ENCODE data around the gene RBM7. TPM values are rescaled to one million over a fixed set of nuclear protein-coding genes. Genes with fewer than 3 reads are reported as not detected.
A peak's percentile ranks its signal among the peaks of the same experiment; 100 is the strongest.

The RBM7 gene
- total and polyA plus RNA-seq, 2 of the 13 experiments (the other 11 are each of a cell fraction or from before 2014, with no cell fraction given) = 30.5 to 32.3 TPM

DNA sequence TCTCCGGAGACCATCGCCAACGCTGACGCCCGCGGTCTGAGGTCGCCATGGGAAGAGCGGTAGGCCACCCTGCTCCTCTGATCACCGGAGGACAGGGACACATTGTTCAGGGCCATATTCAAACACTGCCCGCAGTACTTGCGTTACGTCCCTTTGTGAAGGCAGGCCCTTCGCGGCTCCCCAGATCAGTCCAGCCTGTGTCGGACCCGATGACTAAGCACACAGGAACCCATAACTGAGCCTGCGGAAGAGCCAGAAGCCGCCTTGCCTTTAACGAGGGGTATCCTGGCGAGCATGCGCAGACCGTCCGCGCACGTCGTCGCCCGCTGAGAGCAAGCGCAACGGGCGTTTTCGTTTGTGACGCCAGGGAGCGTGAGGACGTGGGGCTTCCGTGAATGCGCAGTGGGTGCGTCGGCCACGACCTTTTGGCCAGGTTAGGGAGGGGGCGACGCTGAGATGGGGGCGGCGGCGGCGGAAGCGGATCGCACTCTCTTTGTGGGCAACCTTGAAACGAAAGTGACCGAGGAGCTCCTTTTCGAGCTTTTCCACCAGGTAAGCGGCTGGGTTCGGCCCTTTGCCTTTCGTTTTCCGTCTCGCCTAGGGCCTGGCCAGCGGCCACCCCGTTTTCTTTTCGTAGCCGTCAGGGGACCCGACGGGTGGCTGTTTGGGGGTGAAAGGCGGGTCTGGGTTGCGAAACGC, at the start of gene RBM7, which contains the start of gene C11orf71 (continued):
- TF ChIP-seq, protein P1, sequence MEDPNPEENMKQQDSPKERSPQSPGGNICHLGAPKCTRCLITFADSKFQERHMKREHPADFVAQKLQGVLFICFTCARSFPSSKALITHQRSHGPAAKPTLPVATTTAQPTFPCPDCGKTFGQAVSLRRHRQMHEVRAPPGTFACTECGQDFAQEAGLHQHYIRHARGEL (CRISPR knock-in tag; IDR thresholded peaks at IDR 0.05) = peak; percentile 1; the same call in 1 of the 2 replicates
- TF ChIP-seq ZC3H13 (CRISPR knock-in tag; IDR thresholded peaks at IDR 0.05) = 0 out of 2 replicates have a peak, but pooled peaks have one; percentile 20
- TF ChIP-seq FOXC1 (CRISPR knock-in tag; IDR thresholded peaks at IDR 0.05; ENCODE audit: borderline replicate concordance) = no peak
- no peak for TF ChIP-seq U2AF2 (IDR thresholded peaks at IDR 0.05; ENCODE audit: low read depth, low read length)
- TF ChIP-seq ZNF569 (CRISPR knock-in tag; IDR thresholded peaks at IDR 0.05; ENCODE audit: borderline replicate concordance) = 0 out of 2 replicates have a peak, but pooled peaks have one; percentile 76
- no peak; the same call in none of the 2 replicates for TF ChIP-seq SAFB2 (CRISPR knock-in tag; IDR thresholded peaks at IDR 0.05; ENCODE audit: borderline replicate concordance, low read depth)
- 0 out of 2 replicates have a peak, but pooled peaks have one; percentile 52 for TF ChIP-seq GLI4 (CRISPR knock-in tag; IDR thresholded peaks at IDR 0.05; ENCODE audit: borderline replicate concordance)
- TF ChIP-seq ZNF121 (CRISPR knock-in tag; IDR thresholded peaks at IDR 0.05) = 0 out of 2 replicates have a peak, but pooled peaks have one; percentile 20
- no peak for TF ChIP-seq ZNF431 (CRISPR knock-in tag; IDR thresholded peaks at IDR 0.05; ENCODE audit: borderline replicate concordance, low read depth)
- TF ChIP-seq ZNF83 (CRISPR knock-in tag; IDR thresholded peaks at IDR 0.05; ENCODE audit: borderline replicate concordance) = peak; percentile 17; the same call in 1 of the 2 replicates
- TF ChIP-seq ZNF329 (CRISPR knock-in tag; IDR thresholded peaks at IDR 0.05; ENCODE audit: low read depth) = 0 out of 2 replicates have a peak, but pooled peaks have one; percentile 24
- peak; percentile 79; the same call in 1 of the 2 replicates for TF ChIP-seq KDM2A (CRISPR knock-in tag; IDR thresholded peaks at IDR 0.05; ENCODE audit: borderline replicate concordance, low read depth)
- TF ChIP-seq GABPA (IDR thresholded peaks at IDR 0.05; ENCODE audit: low read depth, low read length) = no peak
- peak; percentile 81 for TF ChIP-seq GABPA (CRISPR knock-in tag; IDR thresholded peaks at IDR 0.05; ENCODE audit: low read depth)
- no peak for TF ChIP-seq ZFP36 (IDR thresholded peaks at IDR 0.05; ENCODE audit: borderline replicate concordance, low read depth, low read length, partially characterized antibody)
- TF ChIP-seq RXRB (CRISPR knock-in tag; IDR thresholded peaks at IDR 0.05; ENCODE audit: borderline replicate concordance) = peak; percentile 64
- TF ChIP-seq ZBTB8A (CRISPR knock-in tag; IDR thresholded peaks at IDR 0.05; ENCODE audit: borderline replicate concordance, low read depth) = no peak
- TF ChIP-seq U2AF1 (optimal IDR thresholded peaks at IDR 0.05; ENCODE audit: low read depth, low read length) = peak; percentile 47
- peak; percentile 84; the same call in 1 of the 2 replicates for TF ChIP-seq PHF21A (CRISPR knock-in tag; IDR thresholded peaks at IDR 0.05)
- peak; percentile 89; the same call in 1 of the 2 replicates for TF ChIP-seq ZNF224 (CRISPR knock-in tag; IDR thresholded peaks at IDR 0.05)
- 0 out of 2 replicates have a peak, but pooled peaks have one; percentile 27 for TF ChIP-seq NFRKB (IDR thresholded peaks at IDR 0.05)
- TF ChIP-seq ZNF34 (CRISPR knock-in tag; IDR thresholded peaks at IDR 0.05; ENCODE audit: borderline replicate concordance) = no peak
- TF ChIP-seq ZNF549 (CRISPR knock-in tag; IDR thresholded peaks at IDR 0.05) = no peak
- TF ChIP-seq ZNF703 (CRISPR knock-in tag; IDR thresholded peaks at IDR 0.05; ENCODE audit: borderline replicate concordance) = peak; percentile 76; the same call in 1 of the 2 replicates
- 0 out of 2 replicates have a peak, but pooled peaks have one; percentile 1 for TF ChIP-seq ZFP1 (CRISPR knock-in tag; IDR thresholded peaks at IDR 0.05)
- 0 out of 2 replicates have a peak, but pooled peaks have one; percentile 57 for TF ChIP-seq ZSCAN20 (CRISPR knock-in tag; IDR thresholded peaks at IDR 0.05; ENCODE audit: borderline replicate concordance)
- peak; percentile 92 for TF ChIP-seq SPEN (CRISPR knock-in tag; IDR thresholded peaks at IDR 0.05; ENCODE audit: low read depth)
- TF ChIP-seq, protein P2, sequence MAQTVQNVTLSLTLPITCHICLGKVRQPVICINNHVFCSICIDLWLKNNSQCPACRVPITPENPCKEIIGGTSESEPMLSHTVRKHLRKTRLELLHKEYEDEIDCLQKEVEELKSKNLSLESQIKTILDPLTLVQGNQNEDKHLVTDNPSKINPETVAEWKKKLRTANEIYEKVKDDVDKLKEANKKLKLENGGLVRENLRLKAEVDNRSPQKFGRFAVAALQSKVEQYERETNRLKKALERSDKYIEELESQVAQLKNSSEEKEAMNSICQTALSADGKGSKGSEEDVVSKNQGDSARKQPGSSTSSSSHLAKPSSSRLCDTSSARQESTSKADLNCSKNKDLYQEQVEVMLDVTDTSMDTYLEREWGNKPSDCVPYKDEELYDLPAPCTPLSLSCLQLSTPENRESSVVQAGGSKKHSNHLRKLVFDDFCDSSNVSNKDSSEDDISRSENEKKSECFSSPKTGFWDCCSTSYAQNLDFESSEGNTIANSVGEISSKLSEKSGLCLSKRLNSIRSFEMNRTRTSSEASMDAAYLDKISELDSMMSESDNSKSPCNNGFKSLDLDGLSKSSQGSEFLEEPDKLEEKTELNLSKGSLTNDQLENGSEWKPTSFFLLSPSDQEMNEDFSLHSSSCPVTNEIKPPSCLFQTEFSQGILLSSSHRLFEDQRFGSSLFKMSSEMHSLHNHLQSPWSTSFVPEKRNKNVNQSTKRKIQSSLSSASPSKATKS (CRISPR knock-in tag; IDR thresholded peaks at IDR 0.05) = peak; percentile 78; the same call in 1 of the 2 replicates
- peak; percentile 67; the same call in 1 of the 2 replicates for TF ChIP-seq ZNF546 (CRISPR knock-in tag; conservative IDR thresholded peaks at IDR 0.05)
